H9 (cell line): ENCODE data around the gene TTC1. TPM values are rescaled to one million over a fixed set of nuclear protein-coding genes. Genes with fewer than 3 reads are reported as not detected.

Experiments used
- DNase-seq: peaks from one replicate; pipeline ENCODE4 v3.0.0-alpha.2; 2017
- H2AFZ ChIP-seq: one replicate; pipeline ENCODE4 v1.6.1; 2013; ENCODE audit warnings: mild to moderate bottlenecking, low read length, control low read depth, moderate library complexity
- H2AK5ac ChIP-seq: 2 replicates; pipeline ENCODE4 v1.6.1; 2013; ENCODE audit warnings: low read length, control low read depth, mixed read lengths; ENCODE audit not compliant: insufficient read length
- H2BK120ac ChIP-seq: one replicate; pipeline ENCODE4 v1.6.1; 2013; ENCODE audit warnings: low read depth, mild to moderate bottlenecking, low read length, control low read depth, inconsistent platforms; ENCODE audit not compliant: poor library complexity, severe bottlenecking
- H2BK12ac ChIP-seq: 2 replicates; pipeline ENCODE4 v1.6.1; 2013; ENCODE audit warnings: low read length, control low read depth, mixed read lengths, low read depth; ENCODE audit not compliant: insufficient read length
- H2BK15ac ChIP-seq: 2 replicates; pipeline ENCODE4 v1.6.1; 2013; ENCODE audit warnings: low read depth, low read length, control low read depth
- H2BK20ac ChIP-seq: one replicate; pipeline ENCODE4 v1.6.1; 2013; ENCODE audit warnings: low read depth, mild to moderate bottlenecking, low read length, control low read depth, inconsistent platforms; ENCODE audit not compliant: poor library complexity, severe bottlenecking
- H2BK5ac ChIP-seq: 2 replicates; pipeline ENCODE4 v1.6.1; 2013; ENCODE audit warnings: low read length, control low read depth, mixed read lengths; ENCODE audit not compliant: insufficient read length
- H3K14ac ChIP-seq: 2 replicates; pipeline ENCODE4 v1.6.1; 2013; ENCODE audit warnings: low read length, control low read depth; ENCODE audit not compliant: insufficient read depth
- H3K18ac ChIP-seq: 2 replicates; pipeline ENCODE4 v1.6.1; 2013; ENCODE audit warnings: low read depth, mild to moderate bottlenecking, mixed read lengths, low read length, control low read depth; ENCODE audit not compliant: insufficient read length
- H3K23ac ChIP-seq: 2 replicates; pipeline ENCODE4 v1.6.1; 2013; ENCODE audit warnings: low read length, control low read depth, mixed read lengths, low read depth; ENCODE audit not compliant: insufficient read length
- H3K23me2 ChIP-seq: 2 replicates; pipeline ENCODE4 v1.6.1; 2013; ENCODE audit warnings: low read depth, mild to moderate bottlenecking, mixed read lengths, low read length, control low read depth; ENCODE audit not compliant: insufficient read length, poor library complexity, severe bottlenecking
- H3K27ac ChIP-seq: 2 replicates; pipeline ENCODE4 v1.5.1; 2013; ENCODE audit warnings: low read length, control low read depth, mixed read lengths, low read depth; ENCODE audit not compliant: insufficient read length
- H3K27me3 ChIP-seq: 2 replicates; pipeline ENCODE4 v1.6.1; 2013; ENCODE audit warnings: low read length, control low read depth, inconsistent platforms; ENCODE audit not compliant: insufficient read depth
- H3K4ac ChIP-seq: 2 replicates; pipeline ENCODE4 v1.6.1; 2013; ENCODE audit warnings: low read depth, mild to moderate bottlenecking, control low read depth, inconsistent platforms, low read length, moderate library complexity
- H3K4me1 ChIP-seq: 2 replicates; pipeline ENCODE4 v1.6.1; 2013; ENCODE audit warnings: low read length, control low read depth, inconsistent platforms; ENCODE audit not compliant: insufficient read depth
- H3K4me2 ChIP-seq: 2 replicates; pipeline ENCODE4 v1.6.1; 2013; ENCODE audit warnings: low read length, control low read depth, mixed read lengths; ENCODE audit not compliant: insufficient read length, insufficient read depth
- H3K56ac ChIP-seq: 2 replicates; pipeline ENCODE4 v1.6.1; 2013; ENCODE audit warnings: low read depth, mild to moderate bottlenecking, mixed read lengths, low read length, control low read depth; ENCODE audit not compliant: insufficient read length
- H3K79me1 ChIP-seq: 2 replicates; pipeline ENCODE4 v1.6.1; 2013; ENCODE audit warnings: low read depth, mild to moderate bottlenecking, moderate library complexity, low read length, control low read depth, inconsistent platforms; ENCODE audit not compliant: insufficient read depth, poor library complexity, severe bottlenecking
- H3K79me2 ChIP-seq: 2 replicates; pipeline ENCODE4 v1.6.1; 2013; ENCODE audit warnings: low read length, control low read depth, inconsistent platforms; ENCODE audit not compliant: insufficient read depth
- H3K9ac ChIP-seq: 2 replicates; pipeline ENCODE4 v1.6.1; 2013; ENCODE audit warnings: low read length, control low read depth, mixed read lengths; ENCODE audit not compliant: insufficient read length; ENCODE audit errors: extremely low read depth
- H3K9me3 ChIP-seq: one replicate; pipeline ENCODE4 v1.6.1; 2013; ENCODE audit warnings: low read depth, low read length, inconsistent platforms; ENCODE audit not compliant: control insufficient read depth
- H3T11ph ChIP-seq: one replicate; pipeline ENCODE4 v1.6.1; 2013; ENCODE audit warnings: mild to moderate bottlenecking, low read length, control low read depth, inconsistent platforms
- H4K20me1 ChIP-seq: one replicate; pipeline ENCODE4 v1.6.1; 2013; ENCODE audit not compliant: control insufficient read depth, insufficient read length, insufficient read depth
- H4K5ac ChIP-seq: 2 replicates; pipeline ENCODE4 v1.6.1; 2013; ENCODE audit warnings: low read depth, mild to moderate bottlenecking, mixed read lengths, low read length, control low read depth; ENCODE audit not compliant: insufficient read length
- H4K8ac ChIP-seq: replicated peaks from 2 replicates; pipeline ENCODE4 v1.6.1; 2013; ENCODE audit warnings: low read length, control low read depth, mixed read lengths, low read depth; ENCODE audit not compliant: insufficient read length
- H4K91ac ChIP-seq: 2 replicates; pipeline ENCODE4 v1.6.1; 2013; ENCODE audit warnings: low read depth, mild to moderate bottlenecking, moderate library complexity, mixed read lengths, low read length, control low read depth; ENCODE audit not compliant: insufficient read length
- H3K27ac Mint-ChIP-seq, 3 experiments: 2 replicates in 2 of 3; 3 replicates in 1 of 3; pipeline ENCODE4 v1.8.0; 2020 to 2021; ENCODE audit warnings: mixed read lengths in 3 of 3, mild to moderate bottlenecking in 1 of 3, moderate library complexity in 1 of 3
- H3K27me3 Mint-ChIP-seq: 2 replicates; pipeline ENCODE4 v1.8.0; 2021; ENCODE audit warnings: low read depth, mild to moderate bottlenecking, moderate library complexity, mixed read lengths
- H3K36me3 Mint-ChIP-seq, 3 experiments: 2 replicates in 2 of 3; 3 replicates in 1 of 3; pipeline ENCODE4 v1.8.0; 2020 to 2021; ENCODE audit warnings: low read depth in 3 of 3, mixed read lengths in 3 of 3; ENCODE audit not compliant: insufficient read depth in 1 of 3
- H3K4me1 Mint-ChIP-seq, 2 experiments: 2 replicates each; pipeline ENCODE4 v1.8.0; 2020; ENCODE audit warnings: mixed read lengths in 2 of 2
- H3K4me3 Mint-ChIP-seq, 2 experiments: 2 replicates in 1 of 2; 3 replicates in 1 of 2; pipeline ENCODE4 v1.8.0; 2020 to 2021; ENCODE audit warnings: mild to moderate bottlenecking in 2 of 2, mixed read lengths in 2 of 2, moderate library complexity in 1 of 2
- H3K9me3 Mint-ChIP-seq, 2 experiments: 2 replicates in 1 of 2; 3 replicates in 1 of 2; pipeline ENCODE4 v1.8.0; 2020; ENCODE audit warnings: mild to moderate bottlenecking in 2 of 2, mixed read lengths in 2 of 2, moderate library complexity in 1 of 2
- CTCF ChIP-seq: fragments of 200-600 bp; sonication (generic); conservative IDR thresholded peaks from 3 replicates; pipeline ENCODE4 v1.8.0; 2021; ENCODE audit warnings: antibody characterized with exemption, mild to moderate bottlenecking
- WGBS: extraction: QIAGEN DNeasy Blood & Tissue Kit; methylation state at CpG from one replicate; pipeline ENCODE4 v1.1.7; 2013; ENCODE audit warnings: missing lambda C conversion rate, low lambda C conversion rate, mixed read lengths; ENCODE audit not compliant: insufficient read length; ENCODE audit errors: extremely low coverage; 5-methylcytosine and 5-hydroxymethylcytosine counted together
- total RNA-seq: library from RNA; stranded (reverse); gene quantifications from 2 replicates; pipeline ENCODE4 v1.2.1, GENCODE V29; 2021

Gene TTC1
- total RNA-seq, 1 experiment from 2014 or later: 62.6 TPM

- Histone ChIP-seq H3K79me1 (no peaks in the 10 kb centered on the region), H3K23ac (no peak overlapping the region), H2BK120ac (no peak overlapping the region), H3K79me2 (no peaks in the 10 kb centered on the region), H3T11ph (no peak overlapping the region), H2AFZ (no peak overlapping the region), H2BK12ac (no peak overlapping the region), H3K23me2 (no peaks in the 10 kb centered on the region), H2BK15ac (no peak overlapping the region), H3K14ac (no peak overlapping the region), H3K18ac (no peak overlapping the region), H2AK5ac (no peak overlapping the region), H4K91ac (no peak overlapping the region), H3K4me2 (no peak overlapping the region), H3K9me3 (no peaks in the 10 kb centered on the region), H3K4ac (no peak overlapping the region), H2BK20ac (no peak overlapping the region), H3K9ac (no peak overlapping the region), H4K8ac (no peak overlapping the region), H4K20me1 (no peaks in the 10 kb centered on the region), H3K27me3 (no peaks in the 10 kb centered on the region), H2BK5ac (no peak overlapping the region), H3K4me1 (no peaks in the 10 kb centered on the region), H4K5ac (no peak overlapping the region), H3K56ac (no peak overlapping the region), H3K27ac (no peak overlapping the region)
- Mint-ChIP-seq H3K36me3 (peaks cover 0 to 5% (median 3%) of the 10 kb centered on the region in 3 experiments; a peak in 4 of 7 replicates), H3K4me3 (no peak overlapping the region), H3K27ac (no peak overlapping the region), H3K4me1 (peaks cover 0 to 7% of the 10 kb centered on the region in 2 experiments; a peak in 1 of 4 replicates), H3K9me3 (peaks cover 12 to 17% of the 10 kb centered on the region in 2 experiments), H3K27me3 (peaks cover 31% of the 10 kb centered on the region)
- TF ChIP-seq CTCF: no peak
- WGBS: no CpG with 5 or more reads among the region's 1 CpG
- DNase-seq: no peak
These were observed 16.4 kb upstream of the TTC1 start for GRCh38 chr5:159992566-159992965.
